EH (cell line): ENCODE measurements around the gene GNPNAT1.
"Not testable (repeated sequence)": the region's sequence is repeated elsewhere in the genome, so short reads cannot be mapped to it uniquely, and the experiment has no call there.

Source experiments
- DNase-seq: peaks from one replicate; pipeline ENCODE4 v3.0.0-alpha.2; 2015; ENCODE audit warnings: low read depth

Gene GNPNAT1

DNA sequence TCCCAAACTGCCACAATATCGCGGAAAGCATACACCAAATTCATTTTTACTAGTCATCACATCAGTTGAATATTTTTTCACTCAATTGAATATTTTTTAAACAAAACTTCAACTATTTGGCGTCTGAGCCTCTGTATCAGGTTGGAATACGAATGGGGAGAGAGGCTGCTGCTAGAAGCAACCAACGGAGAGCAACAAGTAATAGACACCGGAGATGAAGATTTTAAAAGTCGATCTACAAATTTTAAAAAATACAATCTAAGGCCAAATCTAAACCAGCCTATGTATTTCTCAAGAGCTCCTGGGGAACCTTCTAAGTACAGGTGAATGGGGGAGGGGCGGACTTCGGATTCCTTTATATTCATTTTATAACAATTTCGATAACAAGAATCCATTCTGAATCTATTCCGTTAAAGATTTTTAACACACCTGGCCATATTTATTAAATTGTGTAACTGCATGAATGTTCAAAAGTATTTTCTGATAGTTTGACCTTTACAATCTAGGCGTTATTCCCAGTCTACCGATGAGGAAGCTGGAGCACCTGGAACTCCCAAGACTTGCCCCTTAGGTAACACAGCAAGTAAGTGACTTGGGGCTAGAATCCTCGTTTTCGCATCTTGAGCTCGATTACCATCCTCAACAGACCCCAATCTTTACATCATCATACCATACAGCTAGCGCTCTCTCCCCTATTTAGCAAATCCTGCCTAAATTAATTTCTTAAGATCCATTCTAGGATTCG is 1.2 kb downstream of the GNPNAT1 start:
- DNase-seq = no peak

DNA sequence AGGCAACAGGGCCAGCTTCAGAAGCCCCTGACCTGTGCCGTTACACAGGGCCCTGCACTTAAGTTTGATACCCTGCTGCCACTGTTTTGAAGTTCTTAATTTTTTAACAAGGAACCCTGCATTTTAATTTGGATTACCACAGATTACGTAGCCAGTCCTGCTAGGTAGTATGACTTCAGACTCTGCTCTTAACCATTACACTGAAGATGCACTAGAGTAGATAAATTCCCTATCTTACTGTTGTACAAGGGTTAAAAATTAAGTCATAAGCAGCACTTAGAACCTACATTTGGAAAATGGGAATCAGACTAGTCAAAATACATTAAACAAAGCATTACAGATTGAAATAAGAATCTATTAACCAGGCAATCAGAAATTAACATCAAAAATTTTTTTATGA is 2.3 kb downstream of the GNPNAT1 start:
- DNase-seq = no peak

DNA sequence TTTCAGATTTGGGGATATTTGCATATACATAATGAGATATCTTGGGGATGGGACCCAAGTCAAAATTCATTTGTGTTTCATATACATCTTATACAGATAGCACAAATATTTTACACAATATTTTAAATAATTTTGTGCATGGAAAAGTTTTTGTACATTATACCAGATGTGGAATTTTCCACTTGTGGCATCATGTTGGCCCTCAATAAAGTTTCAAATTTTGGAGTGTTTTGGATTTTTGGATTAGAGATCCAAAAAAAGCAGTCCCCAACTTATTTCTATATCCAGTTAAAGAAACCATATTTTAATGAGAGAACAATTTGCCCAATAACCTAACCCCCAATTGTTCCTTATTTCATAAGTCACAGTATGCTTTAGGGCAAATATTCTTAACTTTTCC is 4.5 kb downstream of the GNPNAT1 start:
- no peak for DNase-seq

DNA sequence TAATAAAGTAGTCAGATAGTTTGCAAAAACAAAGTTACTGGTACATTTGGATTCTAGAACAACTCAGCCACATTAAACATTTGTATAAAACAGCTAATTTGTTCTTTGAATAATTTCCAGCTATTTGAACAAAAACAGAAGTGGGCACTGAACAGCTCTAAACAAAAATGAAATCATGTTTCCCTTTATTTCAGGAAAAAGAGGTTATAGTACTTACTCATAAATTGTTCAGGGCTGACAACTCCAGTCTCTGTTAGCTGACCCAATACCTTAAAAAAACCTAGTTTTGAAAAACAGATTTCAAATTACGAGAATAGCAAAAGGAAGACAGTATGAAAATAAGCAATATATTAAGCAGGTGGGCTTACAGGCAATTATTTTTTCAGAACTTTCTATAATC is 8.2 kb downstream of the GNPNAT1 start:
- no peak for DNase-seq

DNA sequence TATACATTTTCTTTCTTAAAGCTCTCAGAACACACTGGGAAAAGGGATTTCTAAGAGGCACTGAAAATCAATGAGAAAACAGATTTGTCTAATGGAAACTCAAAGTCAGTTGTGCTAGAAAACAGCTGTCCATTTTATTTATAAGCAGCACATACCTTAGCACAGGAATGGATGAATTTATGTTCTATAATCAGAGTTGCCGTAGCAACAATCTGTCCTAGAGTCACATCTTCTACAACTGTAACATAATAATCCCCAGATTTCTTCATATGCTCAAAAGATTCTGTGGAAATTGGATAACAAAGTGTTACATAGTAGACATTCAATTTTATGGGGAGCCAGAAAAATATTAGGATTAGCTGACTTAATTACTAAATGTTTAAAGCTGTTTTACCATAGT is 9.8 kb downstream of the GNPNAT1 start:
- DNase-seq = peak; percentile 27

DNA sequence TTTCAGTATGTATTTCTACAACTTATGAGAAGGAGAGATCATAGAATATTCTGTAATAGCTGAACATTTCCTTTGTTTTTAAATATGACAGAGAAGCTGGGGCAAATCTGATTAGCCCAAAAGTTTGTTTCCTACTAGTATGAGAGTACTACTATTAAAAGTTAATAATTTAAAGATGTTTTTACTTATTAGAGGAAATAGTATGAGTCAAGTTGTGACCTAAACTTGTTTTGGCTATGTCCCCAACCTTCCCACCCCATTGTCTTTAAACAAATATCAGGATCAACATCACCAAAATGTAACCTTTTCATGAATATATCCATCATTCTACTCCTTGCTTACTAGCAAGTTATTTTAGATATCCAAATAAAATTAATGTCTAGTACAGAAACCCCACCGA is 10.5 kb downstream of the GNPNAT1 start:
- DNase-seq = no peak

DNA sequence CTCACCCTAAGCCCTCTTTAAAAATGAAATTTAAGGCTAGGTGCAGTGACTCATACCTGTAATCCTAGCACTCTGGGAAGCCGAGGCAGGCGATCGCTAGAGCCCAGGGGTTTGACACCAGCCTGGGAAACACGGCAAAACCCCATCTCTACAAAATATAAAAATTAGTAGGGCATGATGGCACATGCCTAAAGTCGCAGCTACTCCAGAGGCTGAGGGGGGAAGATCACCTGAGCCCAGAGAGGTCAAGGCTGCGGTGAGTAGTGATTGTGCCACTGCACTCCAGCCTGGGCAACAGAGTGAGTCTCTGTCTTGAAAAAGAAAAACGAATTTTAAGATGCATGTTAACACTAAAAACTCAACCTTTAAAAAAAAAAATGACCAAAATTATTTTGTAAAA is 12.7 kb downstream of the GNPNAT1 start:
- no peak for DNase-seq

DNA sequence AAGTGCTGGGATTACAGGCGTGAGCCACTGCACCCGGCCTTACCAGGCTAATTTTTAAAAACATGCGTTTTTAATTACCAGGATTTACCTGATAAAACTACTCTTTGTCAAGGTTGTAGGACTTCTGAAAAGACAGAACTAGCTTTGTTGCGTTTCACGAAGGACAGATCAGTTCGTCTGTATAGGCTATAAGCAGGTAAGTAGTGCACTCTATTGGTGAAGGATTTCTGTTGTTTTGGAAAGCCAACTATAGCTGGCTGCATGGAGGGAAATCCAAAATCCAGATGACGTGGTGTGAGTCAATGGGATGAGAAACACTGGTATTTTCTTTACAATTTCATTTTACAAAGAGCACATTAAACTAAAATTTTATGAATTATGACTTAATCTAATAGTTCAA is 14.6 kb downstream of the GNPNAT1 start:
- no peak for DNase-seq

DNA sequence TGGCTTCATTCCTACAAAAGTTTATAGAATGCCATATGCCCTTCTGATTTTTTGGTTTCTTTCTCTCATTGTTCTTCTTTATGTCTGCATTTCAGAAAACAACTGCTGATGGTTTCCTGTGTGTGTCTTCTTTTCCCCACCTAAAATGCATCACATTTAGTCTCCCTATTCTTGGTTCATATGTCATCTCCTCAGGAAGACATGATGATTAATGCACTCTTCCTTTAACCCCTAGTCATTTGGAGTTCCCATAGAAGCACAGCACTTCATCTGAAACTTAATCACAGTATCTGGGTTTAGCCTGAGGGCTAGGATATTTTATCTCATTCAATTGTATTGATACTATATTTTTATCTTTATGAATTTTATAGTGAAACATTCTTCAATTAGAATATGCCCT is 21.5 kb downstream of the GNPNAT1 start:
- DNase-seq = peak; percentile 13

DNA sequence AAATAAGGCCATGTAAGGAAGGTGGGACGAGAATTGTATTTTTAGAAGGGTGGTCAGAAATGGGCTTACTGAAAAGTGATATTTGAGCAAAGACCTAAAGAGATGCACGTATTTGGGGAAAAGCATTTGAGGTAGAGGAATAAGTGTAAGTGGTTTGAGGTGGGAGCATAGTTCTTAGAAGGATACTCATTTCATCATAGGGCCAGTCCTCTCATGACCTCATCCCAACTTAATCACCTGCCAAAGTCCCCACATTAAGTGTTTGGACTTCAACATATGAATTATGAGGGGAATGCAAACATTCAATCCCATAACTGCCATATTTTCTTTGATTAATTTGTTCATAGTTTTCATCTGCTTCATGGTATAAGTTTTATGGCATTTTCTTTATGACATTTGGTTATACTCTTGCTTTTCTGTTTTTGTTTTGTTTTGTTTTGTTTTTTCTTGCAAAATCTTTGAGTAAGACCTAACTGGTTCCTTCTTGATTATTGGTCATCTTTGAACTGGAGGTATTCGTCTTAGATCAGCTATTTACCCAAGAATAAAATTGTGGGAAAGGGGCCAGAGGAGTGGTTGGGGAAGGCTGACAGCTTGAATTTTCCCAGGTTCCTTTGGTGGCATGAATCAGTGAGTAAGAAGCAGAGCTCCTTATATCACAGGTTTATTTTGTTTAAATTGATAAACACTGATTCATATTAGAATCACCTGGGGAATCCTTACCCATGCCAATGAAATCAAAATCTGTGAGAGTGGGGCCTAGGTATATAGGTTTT is 24.2 kb downstream of the GNPNAT1 start:
- no peak for DNase-seq

DNA sequence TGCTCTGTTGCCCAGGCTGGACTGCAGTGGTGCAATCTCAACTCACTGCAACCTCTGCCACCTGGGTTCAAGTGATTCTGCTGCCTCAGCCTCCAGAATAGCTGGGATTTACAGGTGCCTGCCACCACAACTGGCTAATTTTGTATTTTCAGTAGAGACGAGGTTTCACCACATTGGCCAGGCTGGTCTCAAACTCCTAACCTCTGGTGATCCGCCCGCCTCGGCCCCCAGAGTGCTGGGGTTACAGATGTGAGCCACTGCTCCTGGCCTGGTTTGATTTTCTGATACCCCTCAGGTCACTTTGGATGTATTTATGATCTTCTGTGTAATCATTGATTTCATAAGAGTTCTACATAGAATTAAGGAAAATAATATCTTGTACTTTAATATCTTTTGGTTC is 28.5 kb downstream of the GNPNAT1 start:
- DNase-seq = not testable (repeated sequence)

DNA sequence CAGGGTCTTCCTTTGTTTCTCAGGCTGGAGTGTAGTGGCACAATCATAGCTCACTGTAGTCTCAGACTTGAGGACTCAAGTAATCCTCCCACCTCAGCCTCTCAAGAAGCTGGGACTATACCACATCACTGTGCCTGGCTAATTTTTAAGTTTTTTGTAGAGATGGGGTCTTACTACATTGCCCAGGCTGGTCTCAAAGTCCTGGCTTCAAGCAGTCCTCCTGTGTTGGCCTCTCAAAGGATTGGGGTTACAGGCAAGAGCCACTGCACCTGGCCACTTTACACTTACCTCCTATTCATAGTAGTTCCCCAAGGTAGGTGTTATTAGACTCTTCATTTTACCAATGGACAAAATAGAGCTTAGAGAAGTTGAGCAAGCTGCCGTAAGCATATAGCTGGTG is 32.3 kb downstream of the GNPNAT1 start:
- DNase-seq = no peak

DNA sequence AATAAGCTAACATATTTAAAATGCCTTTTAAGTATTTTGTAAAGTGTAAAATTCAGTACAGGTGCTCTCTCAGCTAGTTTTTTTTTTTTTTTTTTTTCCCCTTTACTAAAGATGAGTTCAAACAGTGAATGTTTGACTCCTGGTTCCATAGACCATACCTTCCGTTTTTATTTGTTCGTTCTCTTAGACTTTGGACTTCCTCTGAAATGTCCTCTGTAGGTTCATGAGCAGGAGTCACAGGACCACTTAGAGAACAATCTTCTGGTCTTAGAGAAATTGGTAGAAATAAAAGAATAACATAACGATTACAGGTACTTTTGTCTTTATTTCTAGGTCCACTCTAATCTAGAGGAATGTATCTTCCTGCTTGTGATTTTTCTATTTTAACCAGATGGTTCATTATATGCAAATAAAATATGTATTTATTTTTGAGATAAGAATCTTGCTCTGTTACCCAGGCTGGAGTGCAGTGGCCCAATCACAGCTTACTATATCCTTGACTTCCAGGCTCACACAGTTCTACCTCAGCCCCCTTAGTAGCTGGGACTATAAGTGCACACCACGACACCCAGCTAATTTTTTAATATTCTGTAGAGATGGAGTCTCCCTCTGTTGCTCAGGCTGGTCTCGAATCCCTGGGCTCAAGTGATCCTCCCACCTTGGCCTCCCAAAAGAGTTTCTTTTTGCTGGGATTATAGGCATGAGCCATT is 35.6 kb downstream of the GNPNAT1 start:
- DNase-seq = no peak

DNA sequence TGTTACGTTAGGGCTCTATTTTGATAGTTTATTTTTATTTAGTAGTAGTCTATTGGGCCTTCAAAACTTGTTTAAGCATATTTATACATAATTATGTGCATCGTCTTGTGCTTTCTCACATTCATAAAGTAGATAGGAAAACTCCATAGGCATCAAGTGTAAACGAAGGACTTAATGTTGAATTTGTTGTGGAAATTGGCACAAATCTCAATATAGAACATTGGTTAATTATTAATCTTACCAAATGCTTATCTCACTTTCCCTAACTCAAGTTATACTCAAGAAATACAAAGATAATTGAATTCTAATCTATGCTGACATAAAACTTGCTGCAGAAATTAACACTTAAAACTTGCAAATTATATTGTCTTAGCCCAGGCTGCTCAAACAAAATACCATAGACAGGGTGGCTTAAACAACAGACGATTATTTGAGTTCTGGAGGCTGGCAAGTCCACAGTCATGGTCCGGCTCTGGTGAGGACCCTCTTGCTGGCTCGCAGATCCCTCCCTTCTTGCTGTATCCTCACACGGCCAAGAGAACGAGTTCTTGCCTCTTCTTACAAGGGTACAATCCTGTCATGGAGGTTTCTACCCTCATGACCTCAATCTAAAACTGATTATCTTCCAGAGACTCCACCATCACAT is 42.6 kb downstream of the GNPNAT1 start:
- no peak for DNase-seq

DNA sequence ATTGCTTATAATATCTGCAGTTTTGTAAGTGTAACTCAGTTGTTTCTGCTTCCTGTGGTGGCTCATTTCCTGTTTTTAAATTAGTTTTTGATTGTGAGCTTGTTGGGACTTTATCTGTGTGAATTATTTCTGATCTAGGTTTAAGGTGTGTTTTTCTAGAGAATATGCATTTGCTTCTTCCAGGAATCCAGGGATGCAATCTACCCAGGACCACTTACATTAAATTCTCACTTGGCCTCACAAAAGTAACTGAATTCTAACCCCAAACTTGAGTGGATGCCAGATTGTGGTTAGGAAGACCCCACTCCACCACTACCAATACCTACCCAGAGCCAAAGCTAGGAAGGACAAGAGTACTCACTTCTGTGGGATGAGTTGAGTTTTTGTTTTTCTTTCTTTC is 49.5 kb downstream of the GNPNAT1 start:
- no peak for DNase-seq

DNA sequence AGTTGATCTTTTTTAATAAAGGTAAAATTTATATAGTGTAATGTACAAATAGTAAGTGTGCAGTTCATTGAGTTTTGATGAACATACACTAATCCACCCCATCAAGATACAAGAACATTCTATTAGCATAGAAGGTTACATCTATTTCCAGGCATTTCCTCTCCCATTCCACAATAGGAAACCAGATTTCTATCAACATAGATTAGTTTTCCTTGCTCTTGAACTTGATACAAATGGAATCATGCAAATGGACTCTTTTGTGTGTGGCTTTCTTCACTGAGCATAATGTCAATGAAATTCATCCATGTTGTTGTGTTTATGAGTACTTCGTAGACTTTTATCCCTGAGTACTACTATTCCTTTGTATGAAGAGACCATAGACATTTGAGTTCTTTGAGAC is 50.7 kb downstream of the GNPNAT1 start:
- DNase-seq = no peak

DNA sequence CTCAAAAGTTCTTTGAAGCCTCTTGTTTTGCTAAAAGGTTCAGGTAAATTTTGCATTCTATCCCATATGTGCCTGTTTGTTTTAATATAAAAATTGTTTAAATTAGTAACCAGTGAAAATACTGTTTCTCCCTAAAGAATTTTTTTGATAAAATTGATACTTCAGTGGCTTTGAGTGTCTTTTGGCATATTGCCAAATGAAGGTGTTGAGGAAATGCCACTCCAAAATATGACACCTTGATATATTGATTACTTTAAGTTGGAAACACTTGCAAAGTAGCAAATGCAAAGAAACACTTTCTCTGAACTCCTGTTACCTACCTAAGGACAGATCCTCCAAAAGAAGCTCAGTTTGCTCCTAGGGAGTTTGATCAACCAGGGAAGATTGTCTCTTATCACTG is 53.0 kb downstream of the GNPNAT1 start:
- DNase-seq = no peak

DNA sequence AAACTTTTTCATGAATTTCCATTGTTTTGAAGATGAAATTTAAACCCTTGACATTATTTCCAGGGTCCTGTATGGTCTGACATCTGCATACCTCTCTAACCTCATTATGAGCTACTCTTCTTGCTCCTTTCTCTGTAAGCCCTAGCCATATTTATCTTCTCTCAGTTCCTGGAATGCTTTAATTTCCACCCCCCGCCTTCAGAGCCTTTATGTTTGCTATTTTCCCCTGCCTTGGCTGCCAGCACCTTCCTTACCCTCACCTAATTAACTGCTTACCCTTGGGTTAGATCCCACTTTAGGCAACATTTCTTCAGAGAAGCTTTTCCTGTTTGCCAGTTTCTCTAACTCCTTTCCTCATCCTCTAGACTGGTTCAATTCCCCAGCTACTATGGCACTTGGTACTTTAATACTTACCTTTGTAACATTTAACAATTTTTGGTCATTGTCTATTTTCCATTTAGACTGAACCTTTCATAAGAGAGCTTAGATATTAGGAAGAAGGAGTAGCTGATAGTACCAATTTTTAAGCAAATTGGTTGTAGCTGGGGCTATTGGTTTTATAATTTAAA is 55.4 kb downstream of the GNPNAT1 start:
- no peak for DNase-seq

DNA sequence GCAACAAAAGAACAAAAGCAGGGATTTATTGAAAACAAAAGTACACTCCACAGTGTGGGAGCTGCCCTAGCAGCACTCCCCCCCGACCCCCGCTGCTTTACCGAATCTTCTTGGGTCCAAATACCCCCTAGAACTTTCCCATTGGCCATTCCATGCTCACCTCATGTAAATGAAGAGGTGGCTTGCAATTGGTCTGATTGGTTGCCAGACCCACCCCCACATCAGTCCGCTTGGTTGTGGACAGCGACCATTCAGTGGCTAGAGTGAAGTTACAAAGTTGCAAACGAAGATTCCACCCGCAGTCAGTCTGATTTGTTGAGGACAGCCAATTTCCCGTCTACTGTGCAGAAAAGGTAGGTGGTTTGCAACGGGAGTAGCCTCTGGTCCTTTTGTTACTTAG is 57.6 kb downstream of the GNPNAT1 start:
- DNase-seq = no peak

DNA sequence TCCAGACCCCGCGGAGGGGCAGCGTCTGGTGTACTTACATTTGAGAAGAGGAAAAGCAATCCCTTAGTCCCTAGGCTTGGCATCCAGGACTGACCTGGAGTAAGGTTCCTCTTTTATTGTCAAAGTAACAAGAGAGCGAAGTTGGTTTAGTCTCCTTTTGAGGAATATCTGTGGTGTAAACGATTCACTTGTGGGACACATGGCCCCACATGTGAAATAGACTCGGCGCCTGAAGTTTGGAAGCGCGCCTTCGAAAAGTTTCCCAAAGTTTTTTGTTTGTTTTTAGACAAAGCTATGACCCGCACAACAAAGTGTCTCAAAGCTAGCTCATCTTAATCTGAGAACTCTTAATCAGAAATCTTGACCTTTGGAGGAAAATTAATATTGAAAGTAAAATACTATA is 60.7 kb downstream of the GNPNAT1 start:
- peak; percentile 34 for DNase-seq

DNA sequence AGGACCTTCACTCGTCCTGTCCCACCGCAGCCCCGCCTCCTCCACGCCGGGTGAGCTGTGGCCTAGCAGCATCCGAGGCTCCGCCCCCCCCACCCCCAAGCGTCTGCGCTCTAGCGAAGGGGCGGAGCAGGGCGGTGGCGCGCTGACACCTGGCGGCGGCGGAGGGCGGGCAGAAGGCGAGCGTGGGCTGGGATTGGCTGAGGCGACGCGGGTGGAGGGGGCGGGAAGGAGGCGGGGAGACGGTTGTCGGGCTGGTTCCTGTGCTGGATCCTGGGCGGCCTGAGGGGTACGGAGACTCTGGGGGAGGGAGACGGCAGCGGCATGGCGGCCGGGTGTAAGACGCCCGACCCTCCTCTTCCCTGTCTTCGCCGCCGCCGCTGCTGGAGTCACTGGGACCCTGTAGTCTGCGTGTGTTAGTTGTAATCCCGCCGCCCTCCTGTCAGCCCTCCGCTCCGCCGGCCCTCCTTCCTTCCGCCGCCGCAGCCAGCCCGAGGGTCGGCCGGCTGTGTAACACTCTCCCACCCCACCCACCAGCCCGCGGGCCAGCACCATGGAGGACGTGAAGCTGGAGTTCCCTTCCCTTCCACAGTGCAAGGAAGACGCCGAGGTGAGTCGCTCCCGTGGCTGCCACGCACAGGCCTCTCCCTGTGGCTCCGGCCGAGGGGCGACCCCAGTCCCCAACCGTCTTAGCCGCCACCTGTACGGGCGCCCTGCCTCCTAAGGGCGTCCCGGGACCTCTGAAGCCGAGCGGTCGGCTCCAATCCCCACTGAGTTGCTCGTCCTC is 61.3 kb downstream of the GNPNAT1 start, which contains the start of gene STYX:
Gene STYX, plus strand, starts transcription at position 242 of the 784 bp plus-strand sequence. Its CDS starts 309 bp downstream, at position 551.
- peak; percentile 99 for DNase-seq
